A673 (cell line): Measurements from ENCODE around the gene BCAR3. TPM values are rescaled to one million over a fixed set of nuclear protein-coding genes. Genes with fewer than 3 reads are reported as not detected.
"Not testable (repeated sequence)": the region's sequence is repeated elsewhere in the genome, so short reads cannot be mapped to it uniquely, and the experiment has no call there.

ENCODE experiments used
- BruUV-seq: library from RNA; stranded (reverse); fragments of 400-500 nt; replicated peaks from 2 replicates; lab custom pipeline; 2021; lab: Mats Ljungman, UMichigan
- CTCF ChIA-PET: fragments of 300-600 bp; sonication (Branson Sonifier 250); formaldehyde crosslinking; loops from one replicate; lab custom pipeline; 2022; ENCODE audit warnings: antibody characterized with exemption; lab: Charles Lee
- POLR2A ChIA-PET: fragments of 300-600 bp; sonication (Branson Sonifier 250); formaldehyde crosslinking; loops from one replicate; lab custom pipeline; 2022; ENCODE audit warnings: antibody characterized with exemption; ENCODE audit not compliant: low non-redundant PET; lab: Charles Lee
- DNase-seq: peaks from one replicate; pipeline ENCODE4 v3.0.0-alpha.2; 2015; ENCODE audit warnings: low spot score
- H3K27ac ChIP-seq: fragments of 200-600 bp; sonication (generic); 2 replicates; pipeline ENCODE4 v1.5.1; 2016; ENCODE audit warnings: mixed run types, low read depth, mild to moderate bottlenecking, mixed read lengths, antibody characterized with exemption, low read length; ENCODE audit not compliant: poor library complexity, severe bottlenecking
- H3K27me3 ChIP-seq: fragments of 200-600 bp; sonication (generic); replicated peaks from 2 replicates; pipeline ENCODE4 v1.6.1; 2017; ENCODE audit warnings: mixed run types, low read depth, mild to moderate bottlenecking, mixed read lengths, antibody characterized with exemption, low read length; ENCODE audit not compliant: insufficient read depth, poor library complexity
- H3K36me3 ChIP-seq: fragments of 200-600 bp; sonication (generic); 2 replicates; pipeline ENCODE4 v1.6.1; 2016; ENCODE audit warnings: mixed run types, mild to moderate bottlenecking, mixed read lengths, antibody characterized with exemption, low read length; ENCODE audit not compliant: insufficient read depth, poor library complexity, severe bottlenecking
- H3K4me1 ChIP-seq: fragments of 200-600 bp; sonication (generic); 2 replicates; pipeline ENCODE4 v1.6.1; 2017; ENCODE audit warnings: mixed run types, mild to moderate bottlenecking, mixed read lengths, antibody characterized with exemption, low read length; ENCODE audit not compliant: insufficient read depth, poor library complexity, severe bottlenecking
- H3K4me3 ChIP-seq: fragments of 200-600 bp; sonication (generic); 2 replicates; pipeline ENCODE4 v1.5.1; 2016; ENCODE audit warnings: low read depth, mixed run types, mild to moderate bottlenecking, mixed read lengths, low read length; ENCODE audit not compliant: poor library complexity, severe bottlenecking
- H3K9me3 ChIP-seq: fragments of 200-600 bp; sonication (generic); 2 replicates; pipeline ENCODE4 v1.6.1; 2016; ENCODE audit warnings: mixed run types, low read depth, mild to moderate bottlenecking, mixed read lengths, antibody characterized with exemption, low read length; ENCODE audit not compliant: poor library complexity, severe bottlenecking
- EZH2 ChIP-seq: fragments of 200-600 bp; sonication (generic); IDR thresholded peaks from 2 replicates; pipeline ENCODE4 v1.6.1; 2017; ENCODE audit warnings: borderline replicate concordance, low read depth, mild to moderate bottlenecking, mixed read lengths, antibody characterized with exemption, low read length; ENCODE audit not compliant: poor library complexity, severe bottlenecking
- intact Hi-C: fragments of 100-400 bp; cut with micrococcal nuclease; formaldehyde crosslinking; loops from one replicate; pipeline ENCODE4 v1.10.0; 2022; ENCODE audit not compliant: unreplicated experiment
- total RNA-seq: library from RNA; stranded (reverse); gene quantifications from 2 replicates; pipeline ENCODE4 v1.2.3, GENCODE V29; 2021
- TF ChIP-seq, protein P1 (sequence below): fragments of 300-800, 200-600 bp; sonication (generic); conservative IDR thresholded peaks from 2 replicates; pipeline ENCODE4 v1.5.1; 2017; ENCODE audit warnings: low read depth, mild to moderate bottlenecking, antibody characterized with exemption, low read length, moderate library complexity, mixed read lengths

The BCAR3 gene
- total RNA-seq, 1 experiment from 2014 or later: 0.90 TPM

DNA sequence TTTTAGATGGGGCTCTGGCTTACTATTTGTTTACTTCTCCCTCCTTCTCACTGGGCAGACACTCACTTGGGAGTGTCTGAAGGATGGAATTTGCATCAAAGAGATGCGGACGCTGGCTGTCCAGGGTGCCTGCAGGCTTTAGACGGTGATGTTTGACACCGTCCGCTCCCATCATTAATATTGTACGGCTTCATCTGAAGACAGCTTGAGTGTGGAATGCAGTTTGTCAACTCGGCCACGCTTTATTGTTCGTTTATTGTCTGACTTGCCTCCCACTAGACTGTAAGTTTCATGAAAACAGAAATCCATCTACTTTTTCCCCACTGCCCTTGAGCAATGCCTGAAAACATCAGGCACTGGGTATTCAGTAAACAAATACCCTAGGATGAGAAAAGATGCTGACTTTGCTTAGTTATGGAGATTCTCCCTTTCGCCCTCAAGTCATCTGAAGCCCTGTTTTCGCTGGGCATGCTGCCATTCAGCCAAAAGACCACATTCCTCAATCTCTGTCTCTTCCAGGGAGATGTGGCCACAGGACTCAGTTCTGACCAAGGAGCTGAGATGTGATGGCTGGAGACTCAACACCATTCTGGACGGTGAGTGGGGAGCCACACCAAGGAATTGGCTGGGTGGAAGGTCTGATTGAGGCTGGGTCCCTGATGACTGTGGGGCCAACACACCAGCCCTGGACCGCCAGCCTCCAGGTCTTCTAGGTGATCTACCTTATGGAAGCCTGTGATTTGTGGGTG is 87.6 kb downstream of the BCAR3 start:
- no peak for DNase-seq
- Histone ChIP-seq H3K27me3 (no peaks in the 10 kb centered on the region), H3K27ac (no peak overlapping the region), H3K36me3 (no peaks in the 10 kb centered on the region), H3K9me3 (no peaks in the 10 kb centered on the region), H3K4me3 (no peak overlapping the region), H3K4me1 (no peaks in the 10 kb centered on the region)
- TF ChIP-seq, protein P1, sequence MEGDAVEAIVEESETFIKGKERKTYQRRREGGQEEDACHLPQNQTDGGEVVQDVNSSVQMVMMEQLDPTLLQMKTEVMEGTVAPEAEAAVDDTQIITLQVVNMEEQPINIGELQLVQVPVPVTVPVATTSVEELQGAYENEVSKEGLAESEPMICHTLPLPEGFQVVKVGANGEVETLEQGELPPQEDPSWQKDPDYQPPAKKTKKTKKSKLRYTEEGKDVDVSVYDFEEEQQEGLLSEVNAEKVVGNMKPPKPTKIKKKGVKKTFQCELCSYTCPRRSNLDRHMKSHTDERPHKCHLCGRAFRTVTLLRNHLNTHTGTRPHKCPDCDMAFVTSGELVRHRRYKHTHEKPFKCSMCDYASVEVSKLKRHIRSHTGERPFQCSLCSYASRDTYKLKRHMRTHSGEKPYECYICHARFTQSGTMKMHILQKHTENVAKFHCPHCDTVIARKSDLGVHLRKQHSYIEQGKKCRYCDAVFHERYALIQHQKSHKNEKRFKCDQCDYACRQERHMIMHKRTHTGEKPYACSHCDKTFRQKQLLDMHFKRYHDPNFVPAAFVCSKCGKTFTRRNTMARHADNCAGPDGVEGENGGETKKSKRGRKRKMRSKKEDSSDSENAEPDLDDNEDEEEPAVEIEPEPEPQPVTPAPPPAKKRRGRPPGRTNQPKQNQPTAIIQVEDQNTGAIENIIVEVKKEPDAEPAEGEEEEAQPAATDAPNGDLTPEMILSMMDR: no peak
- TF ChIP-seq EZH2: no peak
- BruUV-seq: no TSS peak
- ChIA-PET CTCF (no interaction called here), POLR2A (no interaction called here)
- intact Hi-C loops: no loop called here

DNA sequence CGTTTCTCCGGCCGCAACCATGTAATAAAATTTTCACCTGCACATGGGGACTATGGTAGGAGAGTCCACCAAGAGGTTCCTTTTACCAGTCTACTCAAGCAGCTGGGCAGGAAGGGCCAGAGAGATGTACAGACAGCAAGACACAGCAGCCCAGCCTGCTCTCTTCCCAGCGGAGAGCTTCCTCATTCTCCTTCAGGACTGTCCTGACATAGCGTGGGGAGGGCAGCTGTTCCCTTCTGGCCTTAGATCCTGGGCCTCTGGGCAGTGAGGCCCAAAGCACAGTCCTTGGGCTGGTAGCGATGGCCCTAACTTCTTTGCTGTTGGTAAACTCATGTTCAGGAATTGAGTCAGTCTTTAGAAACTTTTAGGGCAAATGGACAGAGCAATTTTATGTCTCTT is 89.1 kb downstream of the BCAR3 start:
- Histone ChIP-seq H3K4me3 (no peak overlapping the region), H3K9me3 (no peaks in the 10 kb centered on the region), H3K36me3 (no peaks in the 10 kb centered on the region), H3K27ac (no peak overlapping the region), H3K4me1 (no peaks in the 10 kb centered on the region), H3K27me3 (no peaks in the 10 kb centered on the region)
- BruUV-seq: no TSS peak
- ChIA-PET CTCF (no interaction called here), POLR2A (no interaction called here)
- intact Hi-C loops: no loop called here
- no peak for TF ChIP-seq EZH2
- TF ChIP-seq, protein P1: no peak
- DNase-seq: no peak

DNA sequence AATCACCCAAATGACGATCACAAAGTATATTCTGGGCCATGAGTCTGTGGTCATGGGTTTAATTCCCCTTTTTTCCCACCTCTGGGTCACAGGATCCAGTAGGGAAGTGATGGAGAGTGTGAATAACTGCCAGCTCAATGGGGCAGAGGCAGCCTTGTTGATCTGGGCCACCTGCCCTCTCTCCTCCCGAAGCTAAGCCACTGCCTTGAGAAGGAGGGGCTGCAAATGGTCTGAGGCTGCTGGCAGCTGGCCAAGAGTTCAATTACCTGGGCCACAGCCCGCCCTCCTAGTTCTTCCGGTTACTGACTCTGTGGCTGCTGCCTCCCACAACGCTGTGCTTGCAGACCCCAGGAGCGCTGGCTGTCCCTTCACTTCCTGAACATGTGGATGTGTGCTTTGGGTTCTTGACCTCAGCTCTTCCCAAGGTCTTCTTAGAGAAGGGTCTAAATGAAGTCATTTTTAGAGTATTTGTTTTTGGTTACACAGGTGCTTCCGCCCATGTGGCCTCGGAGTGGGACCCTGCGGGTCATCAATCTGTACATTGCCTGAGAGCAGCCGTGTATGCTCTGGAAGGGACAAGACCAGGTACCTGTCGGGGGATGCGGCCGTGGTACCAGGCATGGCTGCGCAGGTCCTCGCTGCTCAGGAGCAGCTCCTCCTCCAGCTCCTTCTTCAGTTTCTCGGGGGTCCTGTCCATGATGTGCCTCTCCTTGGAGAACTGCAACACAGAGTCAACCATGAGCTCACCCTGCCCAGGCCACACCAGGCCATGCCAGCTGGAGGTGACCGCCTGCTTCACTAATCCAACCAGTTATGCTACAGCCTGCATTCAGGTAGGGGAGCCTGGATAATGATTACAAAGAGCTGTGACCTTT is 89.7 kb downstream of the BCAR3 start:
- no peaks in the 10 kb centered on the region for H3K9me3 ChIP-seq
- BruUV-seq: no TSS peak
- H3K27ac ChIP-seq: no peak overlapping the region
- H3K27me3 ChIP-seq: no peaks in the 10 kb centered on the region
- no peak overlapping the region for H3K4me3 ChIP-seq
- no peaks in the 10 kb centered on the region for H3K4me1 ChIP-seq
- intact Hi-C loops: no loop called here
- CTCF ChIA-PET: no interaction called here
- no peaks in the 10 kb centered on the region for H3K36me3 ChIP-seq
- no peak for DNase-seq
- POLR2A ChIA-PET: no interaction called here
- no peak for TF ChIP-seq EZH2
- TF ChIP-seq, protein P1: no peak

DNA sequence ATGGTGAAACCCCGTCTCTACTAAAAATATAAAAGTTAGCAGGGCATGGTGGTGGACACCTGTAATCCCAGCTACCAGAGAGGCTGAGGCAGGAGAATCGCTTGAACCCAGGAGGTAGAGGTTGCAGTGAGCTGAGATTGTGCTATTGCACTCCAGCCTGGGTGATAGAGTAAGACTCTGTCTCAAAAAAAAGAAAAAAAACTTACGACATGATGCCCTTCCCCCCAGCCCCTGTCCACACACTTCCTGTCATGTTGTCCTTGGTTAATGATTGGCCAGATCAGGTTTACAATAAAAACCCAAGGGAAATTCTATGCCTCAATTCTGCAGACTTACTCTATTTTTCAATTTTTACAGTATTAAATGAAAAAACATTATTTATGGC is 90.4 kb downstream of the BCAR3 start:
- CTCF ChIA-PET, BruUV-seq, POLR2A ChIA-PET, DNase-seq, H3K4me3 ChIP-seq, H3K27me3 ChIP-seq, H3K36me3 ChIP-seq, H3K27ac ChIP-seq, H3K9me3 ChIP-seq, H3K4me1 ChIP-seq, intact Hi-C loops: not testable (repeated sequence)
